AG09319 (cell line): ENCODE measurements around the gene CRB1.

Source experiments
- DNase-seq: peaks from one replicate; pipeline ENCODE4 v3.0.0-alpha.2; 2010; ENCODE audit warnings: low read depth; ENCODE audit errors: extremely low read depth
- CTCF ChIP-seq: IDR thresholded peaks from 2 replicates; pipeline ENCODE4 v1.5.1; 2011; ENCODE audit warnings: low read depth, mild to moderate bottlenecking, inconsistent platforms, low read length, moderate library complexity

CRB1 gene

GRCh38 chr1:197468543-197469175 is 200.6 kb downstream of the CRB1 start:
- DNase-seq, result no peak
- TF ChIP-seq CTCF, result no peak

GRCh38 chr1:197469620-197470210 is 201.7 kb downstream of the CRB1 start:
- no peak for TF ChIP-seq CTCF
- no peak for DNase-seq

- no peak for DNase-seq
- TF ChIP-seq CTCF, result no peak
These were observed 202.3 kb downstream of the CRB1 start for GRCh38 chr1:197470330-197470729.

GRCh38 chr1:197471248-197471985 is 203.4 kb downstream of the CRB1 start:
- no peak for TF ChIP-seq CTCF
- DNase-seq, result no peak

- no peak for TF ChIP-seq CTCF
- DNase-seq, result no peak
These were observed 204.1 kb downstream of the CRB1 start for GRCh38 chr1:197472141-197472540.

GRCh38 chr1:197480446-197480845 is 212.4 kb downstream of the CRB1 start:
- DNase-seq, result no peak
- no peak for TF ChIP-seq CTCF

GRCh38 chr1:197481101-197481500 is 213.0 kb downstream of the CRB1 start:
- no peak for TF ChIP-seq CTCF
- no peak for DNase-seq
